IMR-90 (cell line): ENCODE measurements around the gene PHF20.

Experiments
- CTCF ChIP-seq: conservative IDR thresholded peaks from 2 replicates; pipeline ENCODE4 v1.5.1; 2012; ENCODE audit warnings: mild to moderate bottlenecking, low read depth, low read length, improper control_type of control experiment
- ELK1 ChIP-seq: fragments of 150-350 bp; IDR thresholded peaks from 2 replicates; pipeline ENCODE4 v1.6.1; 2016; ENCODE audit warnings: low read depth, mild to moderate bottlenecking, low read length, moderate library complexity, borderline replicate concordance
- MAZ ChIP-seq: IDR thresholded peaks from 2 replicates; pipeline ENCODE4 v1.6.1; 2012; ENCODE audit warnings: low read depth, mild to moderate bottlenecking, low read length, improper control_type of control experiment, moderate library complexity, borderline replicate concordance
- MXI1 ChIP-seq: IDR thresholded peaks from 2 replicates; pipeline ENCODE4 v1.6.1; 2012; ENCODE audit warnings: low read depth, mild to moderate bottlenecking, low read length, moderate library complexity, borderline replicate concordance
- POLR2A ChIP-seq: IDR thresholded peaks from 2 replicates; pipeline ENCODE4 v1.6.1; 2012; ENCODE audit warnings: mild to moderate bottlenecking, low read depth, low read length
- RAD21 ChIP-seq: IDR thresholded peaks from 2 replicates; pipeline ENCODE4 v1.6.1; 2012; ENCODE audit warnings: low read length, improper control_type of control experiment
- RFX5 ChIP-seq: IDR thresholded peaks from 2 replicates; pipeline ENCODE4 v1.8.0; 2012; ENCODE audit warnings: low read depth, mild to moderate bottlenecking, low read length, moderate library complexity
- SMC3 ChIP-seq: fragments of 150-350 bp; IDR thresholded peaks from 2 replicates; pipeline ENCODE4 v1.6.1; 2016; ENCODE audit warnings: low read depth, mild to moderate bottlenecking, antibody characterized with exemption, low read length, moderate library complexity
- USF2 ChIP-seq: fragments of 150-350 bp; IDR thresholded peaks from 2 replicates; pipeline ENCODE4 v1.6.1; 2017; ENCODE audit warnings: mild to moderate bottlenecking, antibody characterized with exemption, low read length, low read depth

- TF ChIP-seq CTCF (no peak), POLR2A (no peak), RAD21 (no peak), RFX5 (no peak), SMC3 (no peak), ELK1 (no peak), MXI1 (no peak), MAZ (no peak), USF2 (no peak)
Measured at GRCh38 chr20:35830264-35830663, 58.4 kb downstream of the PHF20 start.
